ENCODE measurements around the gene MICALL2.

The MICALL2 gene

GRCh38 chr7:1411414-1411813 is 47.9 kb downstream of the MICALL2 start:
- DNase-seq = no peak

DNA sequence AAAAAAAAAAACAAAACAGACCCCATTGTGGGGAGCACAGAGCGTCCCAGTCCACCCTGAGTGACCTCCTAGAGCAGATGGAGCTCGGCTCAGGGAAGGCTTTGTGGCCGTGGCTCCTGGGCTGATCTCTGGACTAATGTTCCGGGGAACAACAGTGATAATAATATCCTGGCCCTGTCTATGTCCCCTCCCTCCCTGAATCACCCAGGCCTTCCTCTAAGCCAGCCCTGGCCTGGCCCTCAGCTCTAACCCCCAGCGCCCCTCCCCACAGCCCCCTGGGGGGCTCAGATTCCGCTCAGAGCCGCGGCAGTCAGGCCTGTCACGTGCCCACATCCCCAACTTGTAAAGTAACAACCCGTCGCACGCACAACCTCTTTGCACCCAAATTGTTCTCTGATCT is 48.3 kb downstream of the MICALL2 start:
- DNase-seq = no peak

GRCh38 chr7:1409555-1409954 is 49.7 kb downstream of the MICALL2 start:
- no peak for DNase-seq

DNA sequence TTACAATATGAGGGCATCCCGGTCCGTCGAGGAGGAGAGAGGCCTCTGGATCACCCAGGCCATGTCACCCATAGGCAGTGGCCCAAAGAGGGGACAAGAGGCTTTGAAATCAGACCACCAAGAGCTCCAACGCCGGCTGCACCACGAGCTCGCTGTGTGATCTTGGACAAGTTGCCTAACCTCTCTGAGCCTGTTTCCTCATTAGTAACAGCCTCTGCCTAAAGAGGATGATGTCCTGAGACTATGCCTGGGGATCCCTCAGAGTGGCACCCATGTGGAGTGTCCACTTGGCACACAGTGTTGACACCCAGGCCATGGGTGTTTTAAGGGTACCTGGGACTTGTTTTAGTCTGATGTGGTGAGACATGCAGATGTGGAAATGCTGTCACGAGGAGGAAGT is 50.8 kb downstream of the MICALL2 start:
- DNase-seq = no peak

GRCh38 chr7:1407892-1408291 is 51.4 kb downstream of the MICALL2 start:
- DNase-seq = no peak

GRCh38 chr7:1404898-1405548 is 54.2 kb downstream of the MICALL2 start:
- DNase-seq = no peak

DNA sequence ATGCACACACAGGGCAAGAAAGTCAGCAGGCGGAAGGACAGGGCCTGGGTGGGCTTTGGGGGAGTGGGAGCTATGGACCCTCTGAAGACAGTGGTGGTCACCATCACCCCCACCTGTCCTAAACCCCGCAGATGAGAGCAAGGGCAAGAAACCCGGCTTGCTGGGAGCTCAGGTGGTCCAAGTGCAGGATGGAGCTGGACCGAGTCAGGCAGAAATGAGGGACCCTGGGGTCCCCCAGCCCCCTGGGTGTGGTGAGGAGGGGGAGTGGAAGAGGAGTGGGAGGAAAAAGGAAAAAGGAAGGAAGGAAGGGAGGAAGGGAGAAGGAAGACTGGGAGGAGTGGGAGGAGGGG is 54.8 kb downstream of the MICALL2 start:
- no peak for DNase-seq

GRCh38 chr7:1403638-1404459 is 55.4 kb downstream of the MICALL2 start:
- DNase-seq = peak; percentile 46

- no peak for DNase-seq
Observed at GRCh38 chr7:1402791-1403637, 56.3 kb downstream of the MICALL2 start.

GRCh38 chr7:1402110-1402790 is 57.0 kb downstream of the MICALL2 start:
- no peak for DNase-seq

GRCh38 chr7:1401011-1401410 is 58.3 kb downstream of the MICALL2 start:
- DNase-seq = no peak

DNA sequence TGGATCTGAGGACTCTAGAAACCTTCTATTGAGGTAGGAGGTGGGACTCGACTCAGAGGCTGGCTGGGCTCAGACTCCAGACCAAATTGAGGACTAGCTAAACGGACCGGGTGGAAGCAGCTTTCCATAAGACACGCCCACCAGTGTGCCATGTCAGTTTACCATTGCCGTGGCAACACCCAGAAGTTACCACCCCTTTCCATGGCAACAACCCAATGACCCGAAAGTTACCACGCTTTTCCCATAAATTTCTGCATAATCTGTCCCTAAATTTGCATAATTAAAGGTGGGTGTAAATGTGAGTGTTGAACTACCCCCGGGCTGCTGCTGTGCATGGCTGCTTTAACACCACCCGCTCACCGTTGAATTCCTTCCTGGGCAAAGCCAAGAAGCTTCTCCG is 58.9 kb downstream of the MICALL2 start:
- DNase-seq = no peak

DNA sequence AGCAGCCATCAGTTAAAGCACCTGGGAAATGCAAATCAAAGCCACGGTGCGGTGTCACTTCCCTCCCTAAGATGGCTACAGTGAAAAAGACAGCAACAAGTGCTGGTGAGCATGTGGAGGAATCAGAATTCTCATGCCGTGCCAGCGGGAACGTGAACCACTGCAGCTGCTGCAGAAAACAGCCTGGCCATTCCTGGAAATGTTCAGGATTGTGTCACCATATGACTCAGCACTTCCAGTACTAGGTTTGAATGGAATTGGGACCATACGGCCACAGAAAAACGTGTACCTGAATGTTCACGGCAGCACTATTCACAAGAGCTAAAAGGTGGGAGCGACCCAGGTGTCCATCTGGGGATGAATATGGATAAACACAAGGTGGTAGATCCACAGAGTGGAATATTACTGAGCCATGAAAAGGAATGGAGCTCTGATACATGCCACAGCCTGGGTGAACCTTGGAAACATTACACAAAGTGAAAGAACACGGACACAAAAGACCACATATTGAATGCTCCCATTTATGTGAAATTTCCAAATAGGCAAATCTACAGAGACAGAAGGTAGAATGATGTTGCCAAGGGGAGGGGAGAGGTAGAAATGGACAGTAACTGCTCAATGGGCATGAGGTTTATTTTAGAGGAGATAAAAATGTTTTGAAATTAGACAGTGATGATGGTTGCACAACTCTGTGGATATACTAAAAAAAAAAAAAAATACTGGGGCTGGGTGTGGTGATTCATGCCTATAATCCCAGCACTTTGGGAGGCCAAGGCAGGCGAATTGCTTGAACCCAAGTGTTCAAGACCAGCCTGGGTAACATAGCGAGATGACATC is 61.6 kb downstream of the MICALL2 start:
- DNase-seq = no peak

DNA sequence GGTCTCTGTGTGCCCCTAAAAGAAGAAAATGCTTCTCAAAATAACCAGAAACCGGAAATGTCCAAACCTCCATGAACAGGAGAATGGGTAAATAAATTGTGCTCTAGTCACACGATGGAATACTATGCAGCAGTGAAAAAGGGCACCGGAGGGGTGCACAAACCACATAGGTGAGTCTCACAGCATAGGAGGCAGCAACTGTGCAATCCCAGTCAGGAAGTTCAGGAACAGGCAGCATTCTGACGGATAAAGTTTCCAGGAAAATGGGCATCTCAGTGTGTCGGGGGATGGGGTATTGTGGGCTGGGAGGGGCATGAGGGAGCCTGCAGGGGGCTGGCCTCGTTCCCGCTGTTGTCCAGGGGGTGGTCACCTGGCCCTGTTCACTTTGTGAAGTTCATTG is 63.1 kb downstream of the MICALL2 start:
- no peak for DNase-seq

DNA sequence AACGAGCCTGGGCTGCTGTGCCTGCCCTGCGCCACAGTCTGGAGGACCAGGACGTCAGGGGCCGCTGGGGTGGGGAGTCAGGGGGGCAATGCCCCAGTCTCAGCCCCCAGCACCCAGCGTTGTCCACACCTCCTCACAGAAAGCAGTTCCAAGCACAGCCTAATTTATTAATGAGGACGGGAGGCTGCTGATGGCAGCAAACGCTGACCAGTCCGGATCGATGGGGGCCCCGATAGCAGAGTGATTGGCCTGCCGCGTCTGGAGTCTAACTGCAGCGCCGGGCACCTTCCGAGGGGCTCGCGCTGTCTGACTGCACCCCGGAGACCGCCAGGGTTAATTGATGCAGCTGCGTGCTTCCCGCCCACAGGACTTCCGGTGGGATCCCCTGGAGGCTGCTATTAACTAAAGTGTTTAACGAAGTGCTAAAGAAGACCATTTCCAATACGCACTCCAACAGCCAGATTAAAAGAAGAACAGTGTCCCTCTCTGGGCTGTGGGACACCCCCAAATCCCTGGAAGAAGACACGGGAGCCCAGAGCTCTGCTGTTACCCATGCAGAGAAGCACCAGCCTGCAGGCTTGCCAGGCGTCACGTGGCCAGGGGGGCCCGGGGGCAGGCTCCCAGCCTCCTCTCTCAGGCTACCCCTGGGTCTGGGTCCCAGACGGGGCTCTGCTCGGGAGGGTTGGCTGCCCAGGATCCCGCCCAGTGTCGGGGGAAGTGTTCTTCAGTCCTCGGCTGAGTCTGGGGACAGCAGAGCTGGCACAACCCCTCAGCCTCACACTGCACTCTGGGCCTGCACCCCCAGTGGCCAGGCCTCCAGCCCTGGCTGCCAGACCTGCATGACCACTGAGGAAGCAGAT is 63.8 kb downstream of the MICALL2 start:
- no peak for DNase-seq

- no peak for DNase-seq
Observed at GRCh38 chr7:1394371-1394770, 64.9 kb downstream of the MICALL2 start.

DNA sequence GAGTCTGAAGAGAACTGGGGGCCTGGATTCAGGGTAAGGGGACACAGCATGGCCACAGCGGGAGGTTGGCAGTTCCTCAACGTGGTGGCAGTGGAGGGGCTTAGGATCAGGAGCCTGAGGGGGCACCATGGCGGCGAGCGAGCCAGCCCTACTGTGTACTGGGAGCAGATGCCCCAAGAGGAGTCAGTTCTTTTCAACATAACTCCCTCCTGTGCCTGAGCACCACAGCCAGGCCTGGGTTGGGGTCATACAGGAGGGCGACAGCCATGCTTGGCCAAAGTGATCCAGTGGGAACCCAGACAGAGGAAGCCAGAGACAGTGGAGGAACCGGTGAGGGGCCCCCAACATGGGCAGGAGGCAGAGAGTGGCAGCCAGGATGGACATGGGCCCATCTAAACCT is 65.8 kb downstream of the MICALL2 start:
- DNase-seq = no peak

- DNase-seq = no peak
Observed at GRCh38 chr7:1392556-1392955, 66.7 kb downstream of the MICALL2 start.

- DNase-seq = no peak
Observed at GRCh38 chr7:1391449-1391848, 67.8 kb downstream of the MICALL2 start.

DNA sequence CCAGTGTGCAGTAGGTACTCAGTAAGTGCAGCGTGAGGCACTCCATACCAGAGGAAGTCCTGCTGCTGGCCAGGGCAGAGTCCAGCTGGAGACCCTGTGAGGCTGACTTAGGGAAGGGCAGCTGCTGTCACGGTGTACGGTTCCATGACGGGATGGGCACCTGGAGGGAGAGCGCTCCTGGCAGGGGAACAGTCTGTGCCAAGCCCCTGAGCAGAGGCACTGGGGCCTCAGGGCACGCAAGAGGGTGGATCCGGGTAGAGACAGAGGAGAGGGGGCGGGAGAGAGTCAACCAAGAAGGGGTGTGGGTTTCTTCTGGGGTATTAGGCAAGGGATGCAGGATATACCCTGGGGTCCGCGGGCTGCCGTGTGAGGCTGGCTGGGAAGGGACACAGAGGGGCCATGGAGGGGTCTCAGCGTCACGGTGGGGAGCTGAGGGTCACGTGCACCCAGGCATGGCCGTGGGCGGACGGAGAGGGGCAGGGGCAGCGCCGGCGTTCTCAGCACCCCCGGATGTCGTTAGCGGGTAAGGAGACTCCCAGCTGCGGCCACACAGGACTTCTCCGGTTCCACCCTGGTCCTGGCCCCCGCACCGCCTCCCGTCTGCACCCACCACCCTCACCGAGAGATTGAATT is 70.5 kb downstream of the MICALL2 start:
- no peak for DNase-seq
